ENCODE measurements around the gene OPN5. TPM values are rescaled to one million over a fixed set of nuclear protein-coding genes. Genes with fewer than 3 reads are reported as not detected.

The OPN5 gene
- total and polyA plus RNA-seq, 2 experiments from 2014 or later: not detected

- TF ChIP-seq ETS1 (IDR thresholded peaks at IDR 0.05) (no peak), ZNF331 (CRISPR knock-in tag; IDR thresholded peaks at IDR 0.05; ENCODE audit: low read depth) (no peak), NANOG (IDR thresholded peaks at IDR 0.05; ENCODE audit: borderline replicate concordance) (no peak), EZH2 (IDR thresholded peaks at IDR 0.05; ENCODE audit: low read depth, unreplicated experiment) (no peak)
Observed at GRCh38 chr6:47851091-47851490, 69.3 kb downstream of the OPN5 start (continued).

- no peak overlapping the region for H3K27ac ChIP-seq (ENCODE audit: low read depth)
- no peaks in the 10 kb centered on the region for H3K4me1 ChIP-seq (ENCODE audit: insufficient read depth)
- Mint-ChIP-seq H3K27me3 (ENCODE audit: insufficient read depth, low read depth, poor library complexity) (no peaks in the 10 kb centered on the region), H3K4me1 (peaks cover 8% of the 10 kb centered on the region), H3K36me3 (ENCODE audit: low read depth) (no peaks in the 10 kb centered on the region), H3K27ac (no peak overlapping the region), H3K4me3 (no peak overlapping the region), H3K9me3 (no peaks in the 10 kb centered on the region)
- ATAC-seq: no peak
- no peaks in the 10 kb centered on the region for H3K79me2 ChIP-seq (replicated peaks; ENCODE audit: insufficient read depth)
- no peak for DNase-seq (ENCODE audit: low spot score)
- H3K9me2 ChIP-seq (ENCODE audit: insufficient read depth): peaks cover 7% of the 10 kb centered on the region; the same call in 1 of the 2 replicates
- H4K20me1 ChIP-seq (replicated peaks; ENCODE audit: insufficient read depth): no peaks in the 10 kb centered on the region
- TF ChIP-seq NANOG (IDR thresholded peaks at IDR 0.05; ENCODE audit: borderline replicate concordance) (no peak), ZNF114 (CRISPR knock-in tag; IDR thresholded peaks at IDR 0.05) (no peak), ZNF331 (CRISPR knock-in tag; IDR thresholded peaks at IDR 0.05; ENCODE audit: low read depth) (no peak), JUNB (IDR thresholded peaks at IDR 0.05; ENCODE audit: unreplicated experiment) (no peak), CREB1 (CRISPR knock-in tag; IDR thresholded peaks at IDR 0.05; ENCODE audit: low read depth) (no peak)
- no peak overlapping the region for H3K4me2 ChIP-seq
- no peaks in the 10 kb centered on the region for H3F3A ChIP-seq (replicated peaks; ENCODE audit: low read depth)
- no peaks in the 10 kb centered on the region for H3K36me3 ChIP-seq (ENCODE audit: insufficient read depth)
- H2AFZ ChIP-seq: no peak overlapping the region
- H3K27me3 ChIP-seq (ENCODE audit: insufficient read depth): no peaks in the 10 kb centered on the region
- no peak overlapping the region for H3K4me3 ChIP-seq
Observed at GRCh38 chr6:47852727-47853126, 70.9 kb downstream of the OPN5 start.

- Mint-ChIP-seq H3K27ac (no peak overlapping the region), H3K27me3 (ENCODE audit: insufficient read depth, low read depth, poor library complexity) (no peaks in the 10 kb centered on the region), H3K4me1 (peaks cover 8% of the 10 kb centered on the region), H3K36me3 (ENCODE audit: low read depth) (no peaks in the 10 kb centered on the region), H3K9me3 (no peaks in the 10 kb centered on the region), H3K4me3 (no peak overlapping the region)
- H3K4me2 ChIP-seq: no peak overlapping the region
- TF ChIP-seq CTCF (conservative IDR thresholded peaks at IDR 0.05; ENCODE audit: low read depth in 2 of 2): peak in 1 of 2 experiments; percentile 10; a peak in 1 of 4 replicates
- TF ChIP-seq JUNB (IDR thresholded peaks at IDR 0.05; ENCODE audit: unreplicated experiment): no peak
- H3K4me3 ChIP-seq: no peak overlapping the region
- no peak for DNase-seq (ENCODE audit: low spot score)
- no peaks in the 10 kb centered on the region for H3K27me3 ChIP-seq (ENCODE audit: insufficient read depth)
- H3F3A ChIP-seq (replicated peaks; ENCODE audit: low read depth): no peaks in the 10 kb centered on the region
- peaks cover 7% of the 10 kb centered on the region; the same call in 1 of the 2 replicates for H3K9me2 ChIP-seq (ENCODE audit: insufficient read depth)
- H4K20me1 ChIP-seq (replicated peaks; ENCODE audit: insufficient read depth): no peaks in the 10 kb centered on the region
- H3K79me2 ChIP-seq (replicated peaks; ENCODE audit: insufficient read depth): no peaks in the 10 kb centered on the region
- H3K4me1 ChIP-seq (ENCODE audit: insufficient read depth): no peaks in the 10 kb centered on the region
- no peaks in the 10 kb centered on the region for H3K36me3 ChIP-seq (ENCODE audit: insufficient read depth)
- ATAC-seq: no peak
- H2AFZ ChIP-seq: no peak overlapping the region
- no peak overlapping the region for H3K27ac ChIP-seq (ENCODE audit: low read depth)
Observed at GRCh38 chr6:47853766-47854165, 71.9 kb downstream of the OPN5 start.

Data from GM23338 (cell line).